GM21723 (cell line): ENCODE measurements around the gene GRID1.
"Not testable (repeated sequence)": the region's sequence is repeated elsewhere in the genome, so short reads cannot be mapped to it uniquely, and the experiment has no call there.

Source experiments
- ATAC-seq: cut with Tn5 transposase; IDR thresholded peaks from one replicate; pipeline ENCODE4 v1.9.1; 2021; ENCODE audit warnings: mild to moderate bottlenecking, moderate library complexity; ENCODE audit not compliant: unreplicated experiment

GRID1 gene

GRCh38 chr10:85978566-85979358 is 387.8 kb downstream of the GRID1 start:
- no peak for ATAC-seq

GRCh38 chr10:85977642-85978041 is 389.0 kb downstream of the GRID1 start:
- no peak for ATAC-seq

GRCh38 chr10:85976267-85976793 is 390.3 kb downstream of the GRID1 start:
- ATAC-seq, result no peak

- no peak for ATAC-seq
These were observed 395.1 kb downstream of the GRID1 start for GRCh38 chr10:85971494-85971893.

- ATAC-seq, result peak; percentile 71
These were observed 399.0 kb downstream of the GRID1 start for GRCh38 chr10:85967594-85967993.

GRCh38 chr10:85961479-85962067 is 405.0 kb downstream of the GRID1 start:
- ATAC-seq, result no peak

- no peak for ATAC-seq
These were observed 405.5 kb downstream of the GRID1 start for GRCh38 chr10:85961073-85961472.

- ATAC-seq, result no peak
These were observed 407.4 kb downstream of the GRID1 start for GRCh38 chr10:85959239-85959638.

- ATAC-seq, result no peak
These were observed 415.7 kb downstream of the GRID1 start for GRCh38 chr10:85950921-85951320.

GRCh38 chr10:85946713-85947326 is 419.8 kb downstream of the GRID1 start:
- peak; percentile 93 for ATAC-seq

- no peak for ATAC-seq
These were observed 430.4 kb downstream of the GRID1 start for GRCh38 chr10:85936161-85936560.

GRCh38 chr10:85934586-85934985 is 432.0 kb downstream of the GRID1 start:
- ATAC-seq, result no peak

- ATAC-seq, result not testable (repeated sequence)
These were observed 436.6 kb downstream of the GRID1 start for GRCh38 chr10:85929993-85930392.

GRCh38 chr10:85927952-85928665 is 438.5 kb downstream of the GRID1 start:
- no peak for ATAC-seq

- ATAC-seq, result no peak
These were observed 439.6 kb downstream of the GRID1 start for GRCh38 chr10:85926986-85927385.

GRCh38 chr10:85926136-85926535 is 440.5 kb downstream of the GRID1 start:
- ATAC-seq, result no peak

- ATAC-seq, result no peak
These were observed 441.3 kb downstream of the GRID1 start for GRCh38 chr10:85925201-85925750.

- no peak for ATAC-seq
These were observed 442.1 kb downstream of the GRID1 start for GRCh38 chr10:85924382-85925102.

GRCh38 chr10:85922356-85923129 is 444.1 kb downstream of the GRID1 start:
- no peak for ATAC-seq
